NB4 (cell line): ENCODE results near the gene CPNE5.

ENCODE experiments used
- DNase-seq: peaks from one replicate; pipeline ENCODE4 v3.0.0; 2010; ENCODE audit warnings: low read depth
- H3K4me3 ChIP-seq: one replicate; pipeline ENCODE4 v1.5.1; 2011; ENCODE audit warnings: mild to moderate bottlenecking, low read depth, low read length, moderate library complexity
- MYC ChIP-seq: IDR thresholded peaks from 2 replicates; pipeline ENCODE4 v1.6.1; 2011; ENCODE audit warnings: low read depth, low read length
- TF ChIP-seq, protein P1 (sequence below): IDR thresholded peaks from 2 replicates; pipeline ENCODE4 v1.6.1; 2011; ENCODE audit warnings: low read depth, low read length

Gene CPNE5

DNA sequence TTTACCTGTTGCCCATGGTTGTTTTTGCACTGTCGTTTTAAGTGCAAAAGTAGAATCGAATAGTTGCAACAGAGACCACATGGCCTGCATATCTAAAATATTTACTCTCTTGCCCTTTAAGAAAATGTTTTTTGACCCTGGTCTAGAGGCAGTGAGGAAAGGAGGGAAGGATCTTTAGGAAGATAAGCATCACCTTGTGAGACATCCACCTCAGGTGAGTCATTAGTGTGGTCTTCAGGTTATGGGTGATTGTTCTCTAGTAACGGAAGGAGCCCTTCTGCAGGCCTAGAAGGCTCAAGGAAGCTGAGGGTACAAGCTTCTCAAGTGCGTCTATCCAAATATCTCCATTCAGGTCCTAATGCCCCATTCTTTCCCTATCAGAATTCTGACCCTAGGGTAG is 148.2 kb downstream of the CPNE5 start:
- TF ChIP-seq, protein P1, sequence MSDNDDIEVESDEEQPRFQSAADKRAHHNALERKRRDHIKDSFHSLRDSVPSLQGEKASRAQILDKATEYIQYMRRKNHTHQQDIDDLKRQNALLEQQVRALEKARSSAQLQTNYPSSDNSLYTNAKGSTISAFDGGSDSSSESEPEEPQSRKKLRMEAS, result no peak
- no peak for TF ChIP-seq MYC
- DNase-seq, result no peak

More for the DNA sequence above, 148.2 kb downstream of the CPNE5 start:
- H3K4me3 ChIP-seq, result no peak overlapping the region
